ENCODE results near the gene IL6ST. TPM values are rescaled to one million over a fixed set of nuclear protein-coding genes. Genes with fewer than 3 reads are reported as not detected.

IL6ST gene
- total RNA-seq, 4 donors from 2014 or later = 51.3 to 179 (median 136) TPM

- TF ChIP-seq POLR2AphosphoS5 (IDR thresholded peaks at IDR 0.05) (no peak), POLR2A (IDR thresholded peaks at IDR 0.05) (no peak), EP300 (IDR thresholded peaks at IDR 0.05; ENCODE audit: low read depth) (no peak), CTCF (IDR thresholded peaks at IDR 0.05) (no peak)
- intact Hi-C loops (cut with DNase I; ENCODE audit: low total_unique reads) (loop anchor here (5.0 kb wide), 1 partner anchor 1140 kb away; no protein-coding TSS in a partner anchor), in situ Hi-C loops (cut with MboI; ENCODE audit: low pct_ligation_motif_present in 1 of 4, low pct_unique_long_range_greater_than_20kb in 1 of 4, low sequenced_read_pairs in 3 of 4) (no loop called here)
- H3K27me3 ChIP-seq = no peaks in the 10 kb centered on the region
- no peak overlapping the region for H3K4me3 ChIP-seq
- H3K4me1 ChIP-seq = no peaks in the 10 kb centered on the region
- no peaks in the 10 kb centered on the region for H3K9me3 ChIP-seq
- H3K27ac ChIP-seq = no peak overlapping the region
- no peaks in the 10 kb centered on the region for H3K36me3 ChIP-seq
- WGBS, 2 donors (ENCODE audit: low coverage in 1 of 2) = 78 to 94% methylated on average over 2 of the region's 2 CpGs
- DNase-seq = no peak
These were observed 82.7 kb downstream of the IL6ST start for GRCh38 chr5:55911784-55912653.

GRCh38 chr5:55908804-55909203 lies 86.0 kb downstream of the IL6ST start:
- 97% methylated on average over 1 of the region's 1 CpG; no CpG with 5 or more reads in 1 of the 2 donors for WGBS, 2 donors (ENCODE audit: low coverage in 1 of 2)
- H3K27me3 ChIP-seq = no peaks in the 10 kb centered on the region
- in situ Hi-C loops (cut with MboI; ENCODE audit: low pct_ligation_motif_present in 1 of 4, low pct_unique_long_range_greater_than_20kb in 1 of 4, low sequenced_read_pairs in 3 of 4) = no loop called here

GRCh38 chr5:55907927-55908326 lies 86.8 kb downstream of the IL6ST start:
- WGBS, 2 donors (ENCODE audit: low coverage in 1 of 2) = 91 to 97% methylated on average over 7 of the region's 7 CpGs

More at GRCh38 chr5:55908804-55909203, 86.0 kb downstream of the IL6ST start:
- intact Hi-C loops (cut with DNase I; ENCODE audit: low total_unique reads) = no loop called here
- no peaks in the 10 kb centered on the region for H3K36me3 ChIP-seq
- no peak overlapping the region for H3K27ac ChIP-seq
- H3K9me3 ChIP-seq = no peaks in the 10 kb centered on the region
- no peak for DNase-seq
- no peak overlapping the region for H3K4me3 ChIP-seq
- no peaks in the 10 kb centered on the region for H3K4me1 ChIP-seq
- no peak for TF ChIP-seq CTCF (IDR thresholded peaks at IDR 0.05)
- TF ChIP-seq POLR2AphosphoS5 (IDR thresholded peaks at IDR 0.05) = no peak
- TF ChIP-seq POLR2A (IDR thresholded peaks at IDR 0.05) = no peak
- TF ChIP-seq EP300 (IDR thresholded peaks at IDR 0.05; ENCODE audit: low read depth) = no peak

More at GRCh38 chr5:55907927-55908326, 86.8 kb downstream of the IL6ST start:
- Histone ChIP-seq H3K27me3 (no peaks in the 10 kb centered on the region), H3K9me3 (no peaks in the 10 kb centered on the region), H3K4me1 (no peaks in the 10 kb centered on the region), H3K4me3 (no peak overlapping the region), H3K27ac (no peak overlapping the region), H3K36me3 (no peaks in the 10 kb centered on the region)
- in situ Hi-C loops (cut with MboI; ENCODE audit: low pct_ligation_motif_present in 1 of 4, low pct_unique_long_range_greater_than_20kb in 1 of 4, low sequenced_read_pairs in 3 of 4) (no loop called here), intact Hi-C loops (cut with DNase I; ENCODE audit: low total_unique reads) (no loop called here)
- no peak for DNase-seq
- TF ChIP-seq EP300 (IDR thresholded peaks at IDR 0.05; ENCODE audit: low read depth) = no peak
- TF ChIP-seq POLR2A (IDR thresholded peaks at IDR 0.05) = no peak
- TF ChIP-seq CTCF (IDR thresholded peaks at IDR 0.05) = no peak
- TF ChIP-seq POLR2AphosphoS5 (IDR thresholded peaks at IDR 0.05) = no peak

All from transverse colon (tissue), 4 donors.